A549 (cell line): ENCODE results near the gene NASP. TPM values are rescaled to one million over a fixed set of nuclear protein-coding genes. Genes with fewer than 3 reads are reported as not detected.

Source experiments
- ATAC-seq, 2 experiments: fragments of 200-7000 bp in 1 of 2; fragments of >200 bp in 1 of 2; cut with Nextera tagmentation in 1 of 2; cut with Tn5 transposase in 1 of 2; 3 replicates each; pipeline versions ENCODE4 v1.8.0 to v1.9.1; 2018 to 2020; ENCODE audit warnings: mild to moderate bottlenecking in 1 of 2, moderate library complexity in 1 of 2
- CTCF ChIA-PET: fragments of 300-600 bp; sonication (Branson Sonifier 250); formaldehyde crosslinking; extraction: SDS; loops from one replicate; lab custom pipeline; 2021; ENCODE audit warnings: antibody characterized with exemption, inconsistent platforms; lab: Yijun Ruan, JAX
- POLR2A ChIA-PET: fragments of 350-600 bp; formaldehyde crosslinking; extraction: SDS; loops from one replicate; lab custom pipeline; 2021; ENCODE audit warnings: antibody characterized with exemption, inconsistent platforms; lab: Yijun Ruan, JAX
- DNase-seq, 2 experiments: peaks; one replicate each; pipeline versions ENCODE4 v3.0.0 to v3.0.0-alpha.2; 2011 to 2016; ENCODE audit warnings: low read depth in 1 of 2, low spot score in 1 of 2
- FAIRE-seq: peaks from 2 replicates; lab custom pipeline; 2011; peaks lifted over from hg19 to GRCh38; lab: Jason Lieb, UNC
- H3K27ac ChIP-seq, 2 experiments: fragments of >200 bp; sonication (Bioruptor Twin); formaldehyde crosslinking; 3 replicates each; pipeline ENCODE4 v1.5.1; 2016 to 2017
- H3K4me1 ChIP-seq: fragments of >200 bp; sonication (Bioruptor Twin); formaldehyde crosslinking; 3 replicates; pipeline ENCODE4 v1.6.1; 2016
- H3K4me2 ChIP-seq: fragments of >200 bp; sonication (Bioruptor Twin); formaldehyde crosslinking; 3 replicates; pipeline ENCODE4 v1.6.1; 2016
- H3K4me3 ChIP-seq: fragments of >200 bp; sonication (Bioruptor Twin); formaldehyde crosslinking; 3 replicates; pipeline ENCODE4 v1.5.1; 2016
- H3K9me3 ChIP-seq: fragments of >200 bp; sonication (Bioruptor Twin); formaldehyde crosslinking; 3 replicates; pipeline ENCODE4 v1.6.1; 2016
- BHLHE40 ChIP-seq: IDR thresholded peaks from 2 replicates; pipeline ENCODE4 v1.6.1; 2012; ENCODE audit warnings: low read depth, low read length, inconsistent platforms
- ESRRA ChIP-seq: fragments of 150-350 bp; IDR thresholded peaks from 2 replicates; pipeline ENCODE4 v1.6.1; 2014; ENCODE audit warnings: mild to moderate bottlenecking, low read length, borderline replicate concordance
- GATA3 ChIP-seq: IDR thresholded peaks from 2 replicates; pipeline ENCODE4 v1.6.1; 2012; ENCODE audit warnings: borderline replicate concordance
- JUNB ChIP-seq: fragments of >200 bp; sonication (Bioruptor Twin); formaldehyde crosslinking; IDR thresholded peaks from 2 replicates; pipeline ENCODE4 v1.6.1; 2016
- MAFK ChIP-seq: fragments of 450-650 bp; IDR thresholded peaks from 2 replicates; pipeline ENCODE4 v1.6.1; 2014; ENCODE audit not compliant: partially characterized antibody
- MAZ ChIP-seq: fragments of 150-350 bp; IDR thresholded peaks from 2 replicates; pipeline ENCODE4 v1.6.1; 2014; ENCODE audit warnings: antibody characterized with exemption, low read depth, low read length, borderline replicate concordance
- MYC ChIP-seq: IDR thresholded peaks from 2 replicates; pipeline ENCODE4 v1.6.1; 2012; ENCODE audit warnings: mild to moderate bottlenecking, inconsistent platforms, low read length, improper control_type of control experiment, borderline replicate concordance
- PHF8 ChIP-seq: fragments of 200-600 bp; sonication (generic); IDR thresholded peaks from 2 replicates; pipeline ENCODE4 v1.6.1; 2016; ENCODE audit warnings: low read depth, mild to moderate bottlenecking, antibody characterized with exemption, moderate library complexity, borderline replicate concordance
- RAD21 ChIP-seq, 2 experiments: fragments of >200 bp in 1 of 2; sonication (Bioruptor Twin) in 1 of 2; formaldehyde crosslinking in 1 of 2; IDR thresholded peaks in 1 of 2; conservative IDR thresholded peaks in 1 of 2; 2 replicates in 1 of 2; 3 replicates in 1 of 2; pipeline ENCODE4 v1.6.1; 2012 to 2018; ENCODE audit warnings: inconsistent platforms in 1 of 2
- RCOR1 ChIP-seq: fragments of 150-350 bp; IDR thresholded peaks from 2 replicates; pipeline ENCODE4 v1.6.1; 2014; ENCODE audit warnings: antibody characterized with exemption, low read length, low read depth
- SMC3 ChIP-seq: fragments of >200 bp; sonication (Bioruptor Twin); formaldehyde crosslinking; IDR thresholded peaks from 3 replicates; pipeline ENCODE4 v1.6.1; 2018; ENCODE audit warnings: inconsistent platforms
- TFCP2L1 ChIP-seq: fragments of 250-450 bp; sonication (Bioruptor Pico); IDR thresholded peaks from 2 replicates; pipeline ENCODE4 v1.5.0; 2021; ENCODE audit warnings: mild to moderate bottlenecking
- ZFP36 ChIP-seq: fragments of 450-650 bp; IDR thresholded peaks from 2 replicates; pipeline ENCODE4 v1.6.1; 2014; ENCODE audit warnings: borderline replicate concordance; ENCODE audit not compliant: partially characterized antibody
- ZNF302 ChIP-seq: fragments of 250-450 bp; sonication (Bioruptor Pico); IDR thresholded peaks from 2 replicates; pipeline ENCODE4 v1.9.0; 2021; ENCODE audit warnings: inconsistent platforms, mild to moderate bottlenecking, moderate library complexity
- WGBS: methylation state at CpG from one replicate; pipeline ENCODE4 v1.1.6; 2017; ENCODE audit errors: missing lambda C conversion rate; 5-methylcytosine and 5-hydroxymethylcytosine counted together
- polyA plus RNA-seq, 4 experiments: library from polyadenylated mRNA; depleted of rRNA in 3 of 4; stranded (reverse); fragments of >200 nt; fragmentation: RNase III in 1 of 4; extraction: RNeasy Plus Mini Kit Qiagen cat#74134 plus additional on column Dnase treatment in 1 of 4; gene quantifications; 2 replicates in 3 of 4; 3 replicates in 1 of 4; pipeline ENCODE4 v1.2.3, GENCODE V29; 2011 to 2017
- TF ChIP-seq, protein P1 (sequence below): fragments of 200-600 bp; sonication (generic); IDR thresholded peaks from 2 replicates; pipeline ENCODE4 v1.6.1; 2016; ENCODE audit warnings: antibody characterized with exemption, mild to moderate bottlenecking, moderate library complexity
- TF ChIP-seq, protein P2 (sequence below): IDR thresholded peaks from 2 replicates; pipeline ENCODE4 v1.6.1; 2012; ENCODE audit warnings: low read depth, borderline replicate concordance
- TF ChIP-seq, protein P3 (sequence below): fragments of >200 bp; sonication (Bioruptor Twin); formaldehyde crosslinking; IDR thresholded peaks from 3 replicates; pipeline ENCODE4 v1.5.1; 2016
- TF ChIP-seq, protein P4 (sequence below): fragments of 450-650 bp; IDR thresholded peaks from 2 replicates; pipeline ENCODE4 v1.6.1; 2014; ENCODE audit warnings: antibody characterized with exemption
- TF ChIP-seq, protein P5 (sequence below): fragments of 150-350 bp; IDR thresholded peaks from 2 replicates; pipeline ENCODE4 v1.6.1; 2014; ENCODE audit warnings: low read depth, mild to moderate bottlenecking, low read length

Gene NASP
- polyA plus RNA-seq, 2 of the 4 experiments (the other 2 are of a cell fraction) = 139 to 272 TPM

DNA sequence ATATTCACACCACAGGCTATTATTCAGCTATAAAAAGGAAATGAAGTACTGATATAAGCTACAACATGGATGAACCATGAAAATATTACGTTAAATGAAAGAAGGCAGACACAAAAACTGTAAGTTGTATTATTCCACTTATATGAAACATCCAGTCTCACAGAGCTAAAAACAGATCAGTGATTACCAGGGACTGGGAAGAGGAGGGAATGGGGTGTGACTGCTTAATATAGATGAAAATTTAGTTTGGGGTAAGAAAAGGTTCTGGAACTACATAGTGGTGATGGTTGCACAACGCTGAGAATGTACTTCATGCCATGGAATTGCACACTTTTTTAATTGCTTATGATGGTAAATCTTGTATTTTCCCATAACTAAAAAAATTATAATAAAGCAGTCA, 83.0 kb downstream of the NASP start:
- Histone ChIP-seq H3K4me1 (peaks cover 17% of the 10 kb centered on the region), H3K9me3 (no peaks in the 10 kb centered on the region), H3K27ac (no peak overlapping the region), H3K4me2 (no peak overlapping the region), H3K4me3 (no peak overlapping the region)
- DNase-seq = no peak
- ChIA-PET POLR2A (no interaction called here), CTCF (no interaction called here)
- no peak for ATAC-seq
- no peak for FAIRE-seq
- 91% methylated on average over 2 of the region's 2 CpGs for WGBS
- no peak for TF ChIP-seq MAFK
- TF ChIP-seq, protein P1, sequence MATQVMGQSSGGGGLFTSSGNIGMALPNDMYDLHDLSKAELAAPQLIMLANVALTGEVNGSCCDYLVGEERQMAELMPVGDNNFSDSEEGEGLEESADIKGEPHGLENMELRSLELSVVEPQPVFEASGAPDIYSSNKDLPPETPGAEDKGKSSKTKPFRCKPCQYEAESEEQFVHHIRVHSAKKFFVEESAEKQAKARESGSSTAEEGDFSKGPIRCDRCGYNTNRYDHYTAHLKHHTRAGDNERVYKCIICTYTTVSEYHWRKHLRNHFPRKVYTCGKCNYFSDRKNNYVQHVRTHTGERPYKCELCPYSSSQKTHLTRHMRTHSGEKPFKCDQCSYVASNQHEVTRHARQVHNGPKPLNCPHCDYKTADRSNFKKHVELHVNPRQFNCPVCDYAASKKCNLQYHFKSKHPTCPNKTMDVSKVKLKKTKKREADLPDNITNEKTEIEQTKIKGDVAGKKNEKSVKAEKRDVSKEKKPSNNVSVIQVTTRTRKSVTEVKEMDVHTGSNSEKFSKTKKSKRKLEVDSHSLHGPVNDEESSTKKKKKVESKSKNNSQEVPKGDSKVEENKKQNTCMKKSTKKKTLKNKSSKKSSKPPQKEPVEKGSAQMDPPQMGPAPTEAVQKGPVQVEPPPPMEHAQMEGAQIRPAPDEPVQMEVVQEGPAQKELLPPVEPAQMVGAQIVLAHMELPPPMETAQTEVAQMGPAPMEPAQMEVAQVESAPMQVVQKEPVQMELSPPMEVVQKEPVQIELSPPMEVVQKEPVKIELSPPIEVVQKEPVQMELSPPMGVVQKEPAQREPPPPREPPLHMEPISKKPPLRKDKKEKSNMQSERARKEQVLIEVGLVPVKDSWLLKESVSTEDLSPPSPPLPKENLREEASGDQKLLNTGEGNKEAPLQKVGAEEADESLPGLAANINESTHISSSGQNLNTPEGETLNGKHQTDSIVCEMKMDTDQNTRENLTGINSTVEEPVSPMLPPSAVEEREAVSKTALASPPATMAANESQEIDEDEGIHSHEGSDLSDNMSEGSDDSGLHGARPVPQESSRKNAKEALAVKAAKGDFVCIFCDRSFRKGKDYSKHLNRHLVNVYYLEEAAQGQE = no peak
- TF ChIP-seq, protein P2, sequence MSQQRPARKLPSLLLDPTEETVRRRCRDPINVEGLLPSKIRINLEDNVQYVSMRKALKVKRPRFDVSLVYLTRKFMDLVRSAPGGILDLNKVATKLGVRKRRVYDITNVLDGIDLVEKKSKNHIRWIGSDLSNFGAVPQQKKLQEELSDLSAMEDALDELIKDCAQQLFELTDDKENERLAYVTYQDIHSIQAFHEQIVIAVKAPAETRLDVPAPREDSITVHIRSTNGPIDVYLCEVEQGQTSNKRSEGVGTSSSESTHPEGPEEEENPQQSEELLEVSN = no peak
- no peak for TF ChIP-seq ZNF302
- no peak for TF ChIP-seq GATA3
- no peak for TF ChIP-seq ZFP36
- TF ChIP-seq PHF8 = no peak
- TF ChIP-seq JUNB = no peak
- TF ChIP-seq, protein P3, sequence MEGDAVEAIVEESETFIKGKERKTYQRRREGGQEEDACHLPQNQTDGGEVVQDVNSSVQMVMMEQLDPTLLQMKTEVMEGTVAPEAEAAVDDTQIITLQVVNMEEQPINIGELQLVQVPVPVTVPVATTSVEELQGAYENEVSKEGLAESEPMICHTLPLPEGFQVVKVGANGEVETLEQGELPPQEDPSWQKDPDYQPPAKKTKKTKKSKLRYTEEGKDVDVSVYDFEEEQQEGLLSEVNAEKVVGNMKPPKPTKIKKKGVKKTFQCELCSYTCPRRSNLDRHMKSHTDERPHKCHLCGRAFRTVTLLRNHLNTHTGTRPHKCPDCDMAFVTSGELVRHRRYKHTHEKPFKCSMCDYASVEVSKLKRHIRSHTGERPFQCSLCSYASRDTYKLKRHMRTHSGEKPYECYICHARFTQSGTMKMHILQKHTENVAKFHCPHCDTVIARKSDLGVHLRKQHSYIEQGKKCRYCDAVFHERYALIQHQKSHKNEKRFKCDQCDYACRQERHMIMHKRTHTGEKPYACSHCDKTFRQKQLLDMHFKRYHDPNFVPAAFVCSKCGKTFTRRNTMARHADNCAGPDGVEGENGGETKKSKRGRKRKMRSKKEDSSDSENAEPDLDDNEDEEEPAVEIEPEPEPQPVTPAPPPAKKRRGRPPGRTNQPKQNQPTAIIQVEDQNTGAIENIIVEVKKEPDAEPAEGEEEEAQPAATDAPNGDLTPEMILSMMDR = no peak
- no peak for TF ChIP-seq TFCP2L1
- TF ChIP-seq, protein P4, sequence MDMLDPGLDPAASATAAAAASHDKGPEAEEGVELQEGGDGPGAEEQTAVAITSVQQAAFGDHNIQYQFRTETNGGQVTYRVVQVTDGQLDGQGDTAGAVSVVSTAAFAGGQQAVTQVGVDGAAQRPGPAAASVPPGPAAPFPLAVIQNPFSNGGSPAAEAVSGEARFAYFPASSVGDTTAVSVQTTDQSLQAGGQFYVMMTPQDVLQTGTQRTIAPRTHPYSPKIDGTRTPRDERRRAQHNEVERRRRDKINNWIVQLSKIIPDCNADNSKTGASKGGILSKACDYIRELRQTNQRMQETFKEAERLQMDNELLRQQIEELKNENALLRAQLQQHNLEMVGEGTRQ = no peak
- no peak for TF ChIP-seq MYC
- no peak for TF ChIP-seq SMC3
- TF ChIP-seq BHLHE40 = no peak
- TF ChIP-seq RAD21 (conservative IDR thresholded peaks at IDR 0.05 in 1 of 2, IDR thresholded peaks at IDR 0.05 in 1 of 2) = no peak
- no peak for TF ChIP-seq ESRRA
- TF ChIP-seq RCOR1 = no peak
- TF ChIP-seq, protein P5, sequence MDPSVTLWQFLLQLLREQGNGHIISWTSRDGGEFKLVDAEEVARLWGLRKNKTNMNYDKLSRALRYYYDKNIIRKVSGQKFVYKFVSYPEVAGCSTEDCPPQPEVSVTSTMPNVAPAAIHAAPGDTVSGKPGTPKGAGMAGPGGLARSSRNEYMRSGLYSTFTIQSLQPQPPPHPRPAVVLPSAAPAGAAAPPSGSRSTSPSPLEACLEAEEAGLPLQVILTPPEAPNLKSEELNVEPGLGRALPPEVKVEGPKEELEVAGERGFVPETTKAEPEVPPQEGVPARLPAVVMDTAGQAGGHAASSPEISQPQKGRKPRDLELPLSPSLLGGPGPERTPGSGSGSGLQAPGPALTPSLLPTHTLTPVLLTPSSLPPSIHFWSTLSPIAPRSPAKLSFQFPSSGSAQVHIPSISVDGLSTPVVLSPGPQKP = no peak
- TF ChIP-seq MAZ = no peak
